NCI-H460 (cell line): ENCODE measurements around the gene SIRPB1. TPM values are rescaled to one million over a fixed set of nuclear protein-coding genes. Genes with fewer than 3 reads are reported as not detected.
"Not testable (repeated sequence)": the region's sequence is repeated elsewhere in the genome, so short reads cannot be mapped to it uniquely, and the experiment has no call there.

ENCODE experiments used
- DNase-seq: peaks from one replicate; pipeline ENCODE4 v3.0.0-alpha.2; 2016; ENCODE audit warnings: low read depth; ENCODE audit errors: extremely low read depth
- small RNA-seq, 2 experiments: library from RNA; depleted of rRNA; stranded (forward); fragments of <200 nt; gene quantifications; one replicate each; pipeline ENCODE3, GENCODE V24; 2014
- total RNA-seq: library from RNA; depleted of rRNA; stranded (reverse); fragments of >200 nt; shearing (Covaris generic); gene quantifications from 2 replicates; pipeline ENCODE4 v1.2.3, GENCODE V29; 2014; rRNA removed

SIRPB1 gene
- total RNA-seq, 1 experiment from 2014 or later, result 0.05 TPM

DNA sequence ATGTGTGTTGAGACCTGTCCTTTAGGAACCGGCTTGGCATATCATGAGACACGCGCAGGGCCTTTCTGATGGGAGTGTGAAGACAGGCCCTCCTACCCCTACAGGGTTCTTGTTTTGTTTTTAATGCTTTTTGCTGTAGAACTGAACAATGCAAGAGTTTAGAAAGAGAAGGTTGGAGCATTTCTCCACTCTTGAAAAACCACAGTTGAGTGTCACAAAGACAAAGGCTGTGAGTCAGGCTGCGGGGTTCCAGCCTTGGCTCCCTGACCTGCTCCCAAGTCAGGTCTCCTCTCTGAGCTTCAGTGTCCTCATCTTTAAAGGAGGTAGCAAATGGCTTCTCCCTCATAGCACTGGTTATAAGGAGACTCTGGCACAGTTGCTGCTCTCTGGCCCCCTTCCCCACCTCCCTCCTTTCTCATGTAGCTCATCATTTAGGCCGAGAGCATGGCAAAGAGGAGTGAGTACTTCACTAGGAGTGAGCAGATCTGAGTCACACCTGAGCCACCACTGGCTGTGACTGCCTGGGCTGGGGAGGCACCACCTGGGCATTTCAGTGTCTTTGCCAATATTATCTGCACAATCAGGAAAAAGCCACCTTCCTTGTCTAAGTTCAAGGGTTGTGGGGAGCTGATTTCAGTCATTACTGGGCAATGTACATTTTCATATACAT lies 11.0 kb downstream of the SIRPB1 start:
- DNase-seq, result not testable (repeated sequence)

DNA sequence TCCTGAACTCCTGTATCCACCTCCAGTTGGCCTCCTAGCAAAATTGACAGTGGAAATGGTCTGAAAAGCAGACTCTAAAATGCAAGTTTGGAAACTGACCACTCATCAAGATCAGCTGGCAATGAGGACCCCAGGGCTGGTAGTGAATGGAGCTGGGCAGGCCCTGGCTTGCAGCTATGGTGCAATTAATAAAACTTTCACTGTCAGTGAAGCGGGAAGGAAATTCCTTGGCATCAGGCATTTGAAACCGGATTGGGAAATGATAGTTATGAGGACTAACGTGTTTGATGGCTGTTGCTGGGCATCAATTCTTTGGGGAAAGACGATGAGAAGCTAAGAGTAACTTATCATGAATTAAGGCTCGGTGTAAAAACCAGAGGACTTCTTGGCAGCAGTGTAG lies 19.1 kb downstream of the SIRPB1 start:
- DNase-seq, result no peak

DNA sequence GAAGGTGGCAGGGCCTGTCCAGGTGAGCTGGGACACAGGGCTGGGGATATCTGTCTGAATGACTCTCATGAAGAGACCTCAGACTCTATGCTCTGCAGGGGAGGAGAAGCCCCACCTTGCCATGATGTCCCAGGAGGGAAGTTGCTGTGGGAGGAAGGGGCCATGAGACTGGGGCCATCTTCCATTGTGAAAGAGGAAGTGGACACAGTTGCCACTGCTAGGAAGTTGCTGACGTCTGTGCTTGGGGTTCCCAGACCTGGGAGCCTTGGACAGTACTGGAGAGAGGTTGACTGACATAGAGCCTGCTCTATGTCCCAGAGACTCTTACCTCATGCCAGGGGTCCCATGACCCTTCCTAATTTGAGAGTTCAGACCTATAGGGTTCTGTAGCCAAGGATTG lies 24.5 kb downstream of the SIRPB1 start:
- DNase-seq, result no peak

DNA sequence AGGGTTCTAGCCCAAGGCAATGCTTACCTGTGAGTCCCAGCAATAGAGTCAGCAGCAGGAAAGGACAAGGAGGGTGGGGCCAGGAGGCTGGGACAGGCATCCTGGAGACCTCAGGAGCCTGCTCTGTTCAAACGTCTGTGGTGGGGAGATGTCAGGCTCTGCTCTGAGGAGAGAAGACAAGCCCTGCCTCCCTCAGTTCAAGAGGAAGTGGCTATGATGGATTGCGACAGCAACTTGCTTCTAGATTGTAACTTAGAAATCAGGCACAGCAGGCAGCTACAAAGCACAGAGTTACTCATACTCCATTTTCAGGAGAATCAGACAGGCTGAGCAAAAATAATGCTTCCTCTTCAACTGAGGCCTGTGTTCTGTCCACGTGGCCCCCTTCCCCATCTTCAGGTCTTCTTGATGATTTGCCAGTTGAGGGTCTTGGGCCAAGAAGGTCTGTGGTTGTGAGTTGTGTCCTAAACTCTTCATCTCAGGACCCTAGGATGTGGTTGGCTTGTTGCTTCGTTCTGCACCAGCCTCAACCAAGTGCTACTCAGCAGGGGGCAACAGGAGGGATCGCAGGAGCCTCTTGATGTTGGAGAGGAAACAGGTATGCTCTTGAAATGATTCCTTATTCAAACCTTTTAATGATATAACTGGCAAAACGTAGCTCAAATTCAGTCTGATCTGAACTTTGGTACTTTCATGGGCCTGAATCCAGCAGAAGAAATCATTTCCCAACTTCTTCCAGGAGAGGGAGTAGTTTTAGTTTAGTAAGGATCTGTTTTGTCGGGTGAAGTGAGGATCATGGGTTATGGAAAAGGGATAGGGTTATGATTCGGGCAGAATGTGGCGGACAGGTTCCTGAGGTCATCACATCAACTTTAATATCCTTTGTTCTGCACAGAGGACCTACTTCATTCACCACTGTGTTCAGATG lies 31.0 kb downstream of the SIRPB1 start:
- no peak for DNase-seq

DNA sequence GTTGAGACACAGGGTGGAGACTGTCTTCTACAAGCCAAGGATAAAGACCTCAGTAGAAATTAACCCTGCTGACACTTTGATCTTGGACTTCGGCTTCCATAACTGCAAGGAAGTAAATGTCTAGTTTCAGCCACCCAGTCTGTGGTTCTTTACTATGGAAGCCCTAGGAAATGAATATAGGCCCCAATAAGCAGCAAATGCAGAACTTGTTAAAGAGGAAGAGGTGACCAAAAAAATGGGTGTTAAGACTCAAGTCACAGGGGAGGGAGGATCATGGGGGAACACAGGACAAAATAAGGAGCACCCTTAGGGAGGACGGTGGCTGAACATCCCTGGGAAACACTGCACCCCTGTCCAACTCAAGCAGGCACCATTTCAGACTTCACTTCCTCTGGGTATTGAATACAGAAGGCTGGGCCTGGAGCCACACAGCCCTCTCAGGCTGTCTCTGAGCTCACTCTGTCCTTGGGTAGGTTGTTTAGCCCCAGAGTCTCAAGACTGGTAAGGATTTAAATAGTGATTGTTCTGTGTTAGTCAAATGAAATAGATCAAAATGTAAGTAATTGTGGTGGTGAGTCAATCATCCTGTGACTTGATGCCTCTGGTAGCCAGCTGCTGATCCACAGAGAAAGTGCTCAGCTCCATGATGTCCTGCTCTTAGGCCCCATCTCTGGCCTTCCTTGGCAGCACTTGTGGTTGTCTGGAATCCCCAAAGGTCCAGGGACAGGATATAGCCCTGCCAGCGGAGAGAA lies 31.9 kb downstream of the SIRPB1 start:
- DNase-seq, result no peak

DNA sequence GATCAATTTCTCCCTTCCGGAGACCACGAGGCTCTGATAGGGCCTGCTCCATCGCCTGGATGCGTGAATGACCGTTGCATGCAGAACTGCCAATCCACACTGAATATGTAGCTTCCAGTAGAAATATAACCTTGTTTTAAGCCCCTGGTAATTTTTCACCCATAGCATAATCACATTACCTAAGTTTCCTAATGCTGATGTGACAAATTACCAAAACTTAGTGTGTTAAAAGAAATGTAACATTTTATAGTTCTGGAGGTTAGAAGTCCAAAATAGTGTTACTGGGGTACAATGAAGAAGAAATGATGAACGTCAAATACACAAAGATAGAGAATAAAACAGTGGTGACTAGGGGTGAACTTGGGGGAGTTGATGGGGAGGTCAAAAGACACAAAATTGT lies 40.3 kb downstream of the SIRPB1 start:
- no peak for DNase-seq

DNA sequence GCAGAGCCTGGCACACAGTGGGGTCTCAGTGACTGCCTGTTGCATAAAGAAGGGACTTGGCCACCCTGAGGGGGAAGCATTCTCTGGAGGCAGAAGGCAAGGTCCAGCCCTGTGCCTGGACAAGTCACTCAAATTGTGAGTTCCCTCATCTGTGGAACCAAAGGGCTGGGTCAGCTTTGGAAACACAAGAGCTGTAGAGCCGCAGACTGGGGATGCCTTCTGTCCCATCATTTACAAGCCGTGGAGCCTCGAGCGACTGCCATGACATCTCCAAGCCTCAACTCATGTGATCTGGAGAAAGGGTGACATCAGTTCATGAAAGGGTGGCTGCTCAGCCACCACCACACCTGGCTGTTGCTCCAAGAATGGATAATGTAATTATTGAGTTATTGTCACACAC lies 41.9 kb downstream of the SIRPB1 start:
- DNase-seq, result no peak

DNA sequence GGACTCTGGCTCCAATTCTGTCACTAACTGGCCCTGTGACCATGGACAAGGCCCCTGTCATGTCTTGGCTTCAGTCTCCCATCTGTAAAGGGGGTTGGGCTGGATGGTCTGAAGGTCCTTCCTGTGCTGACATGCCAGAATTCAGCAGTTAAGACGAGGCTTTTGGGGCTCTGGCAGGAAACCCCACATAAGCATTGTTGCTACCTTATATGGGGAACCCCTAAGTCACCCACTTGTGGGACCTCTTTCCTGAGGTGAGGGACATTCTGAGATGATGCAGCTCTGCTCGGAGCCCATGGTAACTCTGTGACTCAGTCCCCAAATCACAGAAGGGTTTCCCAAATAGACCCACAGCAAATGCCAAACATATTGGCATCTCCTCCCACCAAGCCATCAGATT lies 42.5 kb downstream of the SIRPB1 start:
- DNase-seq, result not testable (repeated sequence)

DNA sequence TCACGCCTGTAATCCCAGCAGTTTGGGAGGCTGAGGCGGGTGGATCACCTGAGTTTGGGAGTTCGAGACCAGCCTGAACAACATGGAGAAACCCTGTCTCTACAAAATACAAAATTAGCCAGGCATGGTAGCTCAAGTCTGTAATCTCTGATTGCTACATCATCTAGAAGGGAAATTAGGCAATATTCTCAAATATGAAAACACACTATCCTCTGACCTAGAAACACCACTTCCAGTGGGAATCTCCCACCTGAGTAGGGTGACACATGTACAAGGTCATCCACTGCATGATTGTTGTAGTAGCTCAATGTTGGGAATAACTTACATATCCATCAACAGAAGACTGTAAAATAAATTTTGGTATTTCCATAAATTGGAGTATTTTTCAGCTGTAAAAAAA lies 43.2 kb downstream of the SIRPB1 start:
- no peak for DNase-seq

DNA sequence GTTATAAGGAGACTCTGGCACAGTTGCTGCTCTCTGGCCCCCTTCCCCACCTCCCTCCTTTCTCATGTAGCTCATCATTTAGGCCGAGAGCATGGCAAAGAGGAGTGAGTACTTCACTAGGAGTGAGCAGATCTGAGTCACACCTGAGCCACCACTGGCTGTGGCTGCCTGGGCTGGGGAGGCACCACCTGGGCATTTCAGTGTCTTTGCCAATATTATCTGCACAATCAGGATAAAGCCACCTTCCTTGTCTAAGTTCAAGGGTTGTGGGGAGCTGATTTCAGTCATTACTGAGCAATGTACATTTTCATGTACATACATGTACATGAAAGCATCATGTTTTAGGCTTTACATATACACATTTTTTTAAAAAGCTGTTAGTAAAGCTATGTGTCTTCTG lies 43.8 kb downstream of the SIRPB1 start:
- DNase-seq, result not testable (repeated sequence)

DNA sequence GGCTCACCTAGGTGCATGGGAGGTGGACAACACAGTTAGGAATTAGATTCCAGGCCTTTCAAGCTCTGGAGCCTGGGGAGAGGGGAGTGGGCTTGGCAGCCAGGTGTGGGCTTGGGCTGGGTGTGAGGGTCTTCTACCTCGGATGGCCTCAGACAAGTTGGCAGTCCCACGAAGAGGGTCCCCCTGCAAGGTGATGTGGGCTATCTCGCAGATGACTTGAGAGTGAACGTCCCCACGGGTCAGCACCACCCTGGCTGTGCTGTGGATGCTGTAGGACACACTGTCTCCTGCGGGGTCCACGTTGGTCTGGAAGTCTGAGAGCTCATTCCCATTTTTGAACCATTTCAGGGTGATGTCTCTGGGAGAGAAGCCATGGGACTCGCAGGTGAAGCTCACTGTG lies 48.2 kb downstream of the SIRPB1 start:
- not testable (repeated sequence) for DNase-seq

Small RNAs within 50 kb of the gene (small RNA-seq; reads per million reads assigned to genes)
- gene RN7SL561P, result 0 reads per million in 2 experiments

Other genes with a start within 250 kb of the SIRPB1 start
- gene FKBP1A, start 227.0 kb downstream of the SIRPB1 start, total RNA-seq, result 140 and 170 TPM in 2 replicates
- 32.5 and 48.4 TPM in 2 replicates for gene NSFL1C, start 153.2 kb downstream of the SIRPB1 start, total RNA-seq
- not detected in 2 replicates for gene SIRPB2, start 128.6 kb downstream of the SIRPB1 start, total RNA-seq
- not detected in 2 replicates for gene SIRPD, start 62.3 kb downstream of the SIRPB1 start, total RNA-seq
- gene SIRPG, start 37.8 kb upstream of the SIRPB1 start, total RNA-seq, result not detected in 2 replicates